IPS-18c (cell line): ENCODE measurements around the gene FITM2.
"Not testable (repeated sequence)": the region's sequence is repeated elsewhere in the genome, so short reads cannot be mapped to it uniquely, and the experiment has no call there.

Source experiments
- H3K4me3 ChIP-seq: 2 replicates; pipeline ENCODE4 v1.7.0; 2013; ENCODE audit warnings: low read depth, mild to moderate bottlenecking, low read length, moderate library complexity; ENCODE audit not compliant: insufficient read depth
- H3K9me3 ChIP-seq: one replicate; pipeline ENCODE4 v1.6.1; 2013; ENCODE audit warnings: mild to moderate bottlenecking, low read length, moderate library complexity; ENCODE audit not compliant: control insufficient read depth, insufficient read depth

Gene FITM2

GRCh38 chr20:44301285-44301684 lies 9.7 kb downstream of the FITM2 start:
- H3K4me3 ChIP-seq = no peak overlapping the region
- H3K9me3 ChIP-seq = peaks cover 2% of the 10 kb centered on the region

GRCh38 chr20:44299011-44299535 lies 11.9 kb downstream of the FITM2 start:
- H3K9me3 ChIP-seq, H3K4me3 ChIP-seq: not testable (repeated sequence)

DNA sequence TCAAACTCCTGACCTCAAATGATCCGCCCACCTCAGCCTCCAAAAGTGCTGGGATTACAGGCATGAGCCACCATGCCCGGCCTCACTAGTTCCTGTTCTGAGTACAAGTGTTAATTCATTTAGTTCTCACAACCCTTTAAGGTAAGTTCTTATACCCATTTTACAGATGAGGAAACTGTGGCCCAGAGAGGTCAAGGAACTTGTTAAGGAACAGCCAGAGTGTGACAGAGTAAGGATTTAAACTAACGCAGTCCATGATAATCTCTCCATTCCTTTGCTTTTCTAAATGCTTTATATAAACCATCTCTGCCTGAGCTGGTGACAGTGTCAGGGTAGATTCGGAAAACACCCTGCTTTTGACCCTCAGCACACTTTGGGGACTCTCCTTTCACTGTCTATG lies 13.3 kb downstream of the FITM2 start:
- Histone ChIP-seq H3K4me3 (no peak overlapping the region), H3K9me3 (peaks cover 2% of the 10 kb centered on the region)

GRCh38 chr20:44296011-44296410 lies 15.0 kb downstream of the FITM2 start:
- peaks cover 2% of the 10 kb centered on the region for H3K9me3 ChIP-seq
- no peak overlapping the region for H3K4me3 ChIP-seq

GRCh38 chr20:44291754-44292153 lies 19.2 kb downstream of the FITM2 start:
- Histone ChIP-seq H3K9me3 (no peaks in the 10 kb centered on the region), H3K4me3 (no peak overlapping the region)

DNA sequence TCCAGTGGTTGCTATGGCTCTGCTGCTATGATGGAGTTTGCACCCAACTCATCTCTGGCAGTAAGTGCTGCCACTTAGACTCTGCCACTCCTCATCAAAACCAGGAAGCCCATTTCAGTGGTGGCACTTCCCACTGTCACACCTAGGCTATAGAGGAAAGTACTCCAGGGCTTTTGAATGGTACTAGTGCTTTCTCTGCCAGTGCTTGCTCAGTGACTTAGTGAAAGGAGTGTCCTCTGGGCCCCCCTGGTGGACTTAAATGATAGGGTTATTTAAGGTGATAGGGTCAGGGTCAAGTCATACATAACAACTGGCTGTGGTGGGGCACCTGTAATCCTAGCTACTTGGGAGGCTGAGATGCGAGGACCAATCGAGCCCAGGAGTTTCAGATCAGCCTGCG lies 22.8 kb downstream of the FITM2 start:
- no peaks in the 10 kb centered on the region for H3K9me3 ChIP-seq
- no peak overlapping the region; the same call in 1 of the 2 replicates for H3K4me3 ChIP-seq

GRCh38 chr20:44287272-44288097 lies 23.5 kb downstream of the FITM2 start:
- Histone ChIP-seq H3K4me3 (no peak overlapping the region), H3K9me3 (no peaks in the 10 kb centered on the region)

GRCh38 chr20:44284032-44284431 lies 27.0 kb downstream of the FITM2 start:
- Histone ChIP-seq H3K9me3 (no peaks in the 10 kb centered on the region), H3K4me3 (no peak overlapping the region)

- Histone ChIP-seq H3K4me3 (no peak overlapping the region), H3K9me3 (no peaks in the 10 kb centered on the region)
Measured at GRCh38 chr20:44282192-44282591, 28.8 kb downstream of the FITM2 start.

DNA sequence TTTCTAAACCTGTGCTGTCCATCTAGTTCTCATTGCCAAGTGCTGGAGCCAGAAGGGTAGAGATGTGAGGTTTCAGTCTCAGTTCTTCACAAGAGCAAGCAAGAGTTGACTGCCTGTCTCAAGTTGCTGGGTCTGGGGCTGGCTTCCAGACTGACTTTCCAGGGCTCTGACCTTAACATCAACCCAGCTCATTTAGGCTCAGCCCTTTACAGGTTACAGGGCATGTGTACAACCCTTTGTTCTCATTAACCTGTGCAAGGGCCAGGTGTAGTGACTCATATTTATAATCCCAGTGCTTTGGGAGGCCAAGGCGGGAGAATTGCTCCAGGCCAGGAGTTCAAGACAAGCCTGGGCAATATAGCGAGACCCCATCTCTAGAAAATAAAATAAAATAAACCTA lies 30.6 kb downstream of the FITM2 start:
- Histone ChIP-seq H3K4me3 (no peak overlapping the region), H3K9me3 (no peaks in the 10 kb centered on the region)

DNA sequence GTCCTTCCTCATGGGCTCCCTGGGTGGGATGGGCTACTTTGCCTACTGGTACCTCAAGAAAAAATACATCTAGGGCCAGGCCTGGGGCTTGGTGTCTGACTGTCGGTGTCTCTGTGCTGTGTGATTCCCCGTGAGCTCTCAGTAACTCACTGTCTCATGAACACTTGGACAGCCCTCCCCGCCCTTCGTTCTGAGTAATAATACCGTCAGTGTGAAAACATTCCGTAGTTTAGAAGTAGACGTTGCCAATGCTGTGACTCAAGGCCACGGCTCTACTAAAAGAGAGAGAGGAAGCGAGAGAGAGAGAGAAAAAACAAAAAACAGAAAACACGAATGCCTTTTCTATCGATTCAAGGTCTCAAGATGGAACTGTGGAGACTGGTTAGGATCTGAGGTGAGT lies 31.8 kb downstream of the FITM2 start:
- Histone ChIP-seq H3K4me3 (no peak overlapping the region), H3K9me3 (no peaks in the 10 kb centered on the region)

GRCh38 chr20:44274303-44275017 lies 36.5 kb downstream of the FITM2 start:
- H3K4me3 ChIP-seq = no peak overlapping the region
- H3K9me3 ChIP-seq = no peaks in the 10 kb centered on the region

- Histone ChIP-seq H3K4me3 (no peak overlapping the region), H3K9me3 (no peaks in the 10 kb centered on the region)
Measured at GRCh38 chr20:44273231-44274215, 37.5 kb downstream of the FITM2 start.

DNA sequence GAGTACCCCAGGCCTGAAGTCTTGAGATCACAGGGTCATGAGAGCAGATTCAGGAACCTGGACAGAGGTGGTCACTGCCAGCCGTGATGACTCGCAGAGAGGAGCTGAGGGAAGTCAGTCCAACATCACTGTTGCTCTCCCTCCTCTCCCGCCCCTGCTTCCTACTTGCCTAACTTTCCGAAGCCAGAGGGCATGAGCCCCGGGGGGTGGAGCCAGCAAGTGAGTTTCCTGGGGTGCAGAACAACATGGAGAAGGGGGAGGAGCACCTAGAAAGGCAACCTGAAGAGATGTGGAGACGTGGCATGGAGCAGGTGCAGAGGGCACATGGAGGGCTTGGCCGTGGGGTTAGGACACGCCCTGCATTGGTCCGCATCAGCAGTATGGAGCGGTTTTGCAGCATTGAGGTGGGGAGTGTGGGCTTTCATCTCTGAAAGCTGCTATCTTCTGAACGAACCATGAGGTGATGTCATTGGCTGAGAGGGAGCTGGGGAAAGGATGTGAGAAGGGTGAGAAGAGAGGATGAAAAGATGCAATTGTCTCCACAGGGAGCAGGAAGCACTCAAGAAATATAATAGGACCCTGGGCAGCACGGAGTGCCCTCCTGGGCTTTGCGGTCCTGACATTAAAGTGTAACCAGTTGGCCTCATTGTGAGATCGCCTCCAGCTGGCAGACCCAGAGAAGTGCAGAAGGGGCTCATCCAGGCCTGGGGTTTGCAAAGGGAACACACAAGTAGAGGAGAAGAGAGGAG lies 38.9 kb downstream of the FITM2 start:
- no peaks in the 10 kb centered on the region for H3K9me3 ChIP-seq
- peak overlapping the region; percentile 20; the same call in 1 of the 2 replicates for H3K4me3 ChIP-seq

GRCh38 chr20:44268802-44269201 lies 42.2 kb downstream of the FITM2 start:
- H3K9me3 ChIP-seq = no peaks in the 10 kb centered on the region
- no peak overlapping the region for H3K4me3 ChIP-seq

GRCh38 chr20:44264287-44264686 lies 46.7 kb downstream of the FITM2 start:
- Histone ChIP-seq H3K4me3 (no peak overlapping the region), H3K9me3 (no peaks in the 10 kb centered on the region)
